Peyer's patch (tissue), 4 donors: ENCODE data around the gene TCAP. TPM values are rescaled to one million over a fixed set of nuclear protein-coding genes. Genes with fewer than 3 reads are reported as not detected.

Source experiments
- DNase-seq, 3 donors: peaks; one replicate each; pipeline ENCODE4 v3.0.0-alpha.2; 2017 to 2019
- H3K27ac ChIP-seq, 4 donors: fragments of 200-600 bp; sonication (generic); one replicate each; pipeline ENCODE4 v1.5.1; 2016 to 2019
- H3K27me3 ChIP-seq, 2 donors: fragments of 200-600 bp; sonication (generic); one replicate each; pipeline ENCODE4 v1.5.1; 2019
- H3K36me3 ChIP-seq, 3 donors: fragments of 200-600 bp; sonication (generic); one replicate each; pipeline ENCODE4 v1.5.1; 2016 to 2019
- H3K4me1 ChIP-seq, 4 donors: fragments of 200-600 bp; sonication (generic); one replicate each; pipeline ENCODE4 v1.5.1; 2016 to 2019
- H3K4me3 ChIP-seq, 4 donors: fragments of 200-600 bp; sonication (generic); 1 replicate in 3 of 4; 2 replicates in 1 of 4; pipeline ENCODE4 v1.5.1; 2016 to 2019; ENCODE audit warnings: mild to moderate bottlenecking in 1 of 4
- H3K9me3 ChIP-seq, 4 donors: fragments of 200-600 bp; sonication (generic); one replicate each; pipeline ENCODE4 v1.5.1; 2016 to 2019; ENCODE audit warnings: mild to moderate bottlenecking in 1 of 4
- CTCF ChIP-seq, 6 experiments: fragments of 450-650 bp in 4 of 6; fragments of 200-600 bp in 2 of 6; sonication (generic) in 1 of 6; IDR thresholded peaks; one replicate each; pipeline ENCODE4 v1.5.1; 2017 to 2019; ENCODE audit warnings: antibody characterized with exemption in 6 of 6, mild to moderate bottlenecking in 3 of 6, moderate library complexity in 1 of 6
- POLR2A ChIP-seq, 2 donors: fragments of 450-650 bp; IDR thresholded peaks; one replicate each; pipeline ENCODE4 v1.5.1; 2017; ENCODE audit warnings: antibody characterized with exemption in 2 of 2, mild to moderate bottlenecking in 2 of 2, moderate library complexity in 2 of 2
- total RNA-seq, 4 donors: library from RNA; depleted of rRNA; stranded (reverse); fragments of >200 nt; gene quantifications; one replicate each; pipeline ENCODE4 v1.1.0, GENCODE V29; 2016

TCAP gene
- total RNA-seq, 4 donors from 2014 or later, result 0.53 to 1.9 (median 1.1) TPM; not detected in 1

- no peaks in the 10 kb centered on the region for H3K9me3 ChIP-seq
- peaks cover 0 to 34% (median 10%) of the 10 kb centered on the region in 4 donors for H3K4me1 ChIP-seq
- DNase-seq, result no peak
- TF ChIP-seq CTCF (IDR thresholded peaks at IDR 0.05), result no peak
- TF ChIP-seq POLR2A (IDR thresholded peaks at IDR 0.05), result no peak
- no peak overlapping the region for H3K27ac ChIP-seq
- peaks cover 0 to 58% (median 0%) of the 10 kb centered on the region in 3 donors for H3K36me3 ChIP-seq
- no peak overlapping the region for H3K4me3 ChIP-seq
- no peaks in the 10 kb centered on the region for H3K27me3 ChIP-seq
These were observed 10.0 kb upstream of the TCAP start for GRCh38 chr17:39655105-39655504.

GRCh38 chr17:39658346-39658745, 6.8 kb upstream of the TCAP start:
- no peak for DNase-seq
- Histone ChIP-seq H3K36me3 (peaks cover 0 to 82% (median 0%) of the 10 kb centered on the region in 3 donors), H3K9me3 (no peaks in the 10 kb centered on the region), H3K4me3 (no peak overlapping the region), H3K27me3 (no peaks in the 10 kb centered on the region), H3K27ac (peak overlapping the region in 1 of 4 donors; percentile 9), H3K4me1 (peaks cover 0 to 15% (median 3%) of the 10 kb centered on the region in 4 donors)
- TF ChIP-seq CTCF (IDR thresholded peaks at IDR 0.05), result no peak
- no peak for TF ChIP-seq POLR2A (IDR thresholded peaks at IDR 0.05)

GRCh38 chr17:39658760-39659159, 6.4 kb upstream of the TCAP start:
- H3K27me3 ChIP-seq, result no peaks in the 10 kb centered on the region
- no peak overlapping the region for H3K4me3 ChIP-seq
- H3K4me1 ChIP-seq, result peaks cover 0 to 15% (median 3%) of the 10 kb centered on the region in 4 donors
- no peak for DNase-seq
- peaks cover 0 to 82% (median 0%) of the 10 kb centered on the region in 3 donors for H3K36me3 ChIP-seq
- H3K9me3 ChIP-seq, result no peaks in the 10 kb centered on the region
- H3K27ac ChIP-seq, result peak overlapping the region in 3 of 4 donors; percentile 50 to 62 (median 54)
- TF ChIP-seq POLR2A (IDR thresholded peaks at IDR 0.05) (no peak), CTCF (IDR thresholded peaks at IDR 0.05) (no peak)

GRCh38 chr17:39659279-39660010, 5.7 kb upstream of the TCAP start:
- TF ChIP-seq POLR2A (IDR thresholded peaks at IDR 0.05) (no peak), CTCF (IDR thresholded peaks at IDR 0.05) (no peak)
- H3K9me3 ChIP-seq, result no peaks in the 10 kb centered on the region
- no peak for DNase-seq
- H3K27ac ChIP-seq, result peak overlapping the region in 3 of 4 donors; percentile 50 to 62 (median 54)
- H3K27me3 ChIP-seq, result no peaks in the 10 kb centered on the region
- peaks cover 0 to 78% (median 0%) of the 10 kb centered on the region in 3 donors for H3K36me3 ChIP-seq
- H3K4me3 ChIP-seq, result no peak overlapping the region
- H3K4me1 ChIP-seq, result peaks cover 0 to 22% (median 4%) of the 10 kb centered on the region in 4 donors

GRCh38 chr17:39660011-39660360, 5.2 kb upstream of the TCAP start:
- no peak for DNase-seq
- Histone ChIP-seq H3K36me3 (peaks cover 0 to 73% (median 0%) of the 10 kb centered on the region in 3 donors), H3K4me1 (peaks cover 0 to 28% (median 6%) of the 10 kb centered on the region in 4 donors), H3K9me3 (no peaks in the 10 kb centered on the region), H3K27me3 (no peaks in the 10 kb centered on the region), H3K4me3 (no peak overlapping the region), H3K27ac (peak overlapping the region in 3 of 4 donors; percentile 50 to 62 (median 54))
- TF ChIP-seq CTCF (IDR thresholded peaks at IDR 0.05), result no peak
- TF ChIP-seq POLR2A (IDR thresholded peaks at IDR 0.05), result no peak
